AG09309 (cell line): ENCODE data around the gene DCHS2.

ENCODE experiments used
- DNase-seq: peaks from one replicate; pipeline ENCODE4 v3.0.0-alpha.2; 2010; ENCODE audit warnings: low read depth
- H3K4me3 ChIP-seq: 2 replicates; pipeline ENCODE4 v1.5.1; 2011; ENCODE audit warnings: mild to moderate bottlenecking, low read depth, low read length, moderate library complexity; ENCODE audit not compliant: control insufficient read depth
- TF ChIP-seq, protein P1 (sequence below): IDR thresholded peaks from 2 replicates; pipeline ENCODE4 v1.5.1; 2011; ENCODE audit warnings: mild to moderate bottlenecking, low read depth, low read length, inconsistent platforms; ENCODE audit not compliant: insufficient read depth, control insufficient read depth; ENCODE audit errors: missing control alignments

Gene DCHS2

DNA sequence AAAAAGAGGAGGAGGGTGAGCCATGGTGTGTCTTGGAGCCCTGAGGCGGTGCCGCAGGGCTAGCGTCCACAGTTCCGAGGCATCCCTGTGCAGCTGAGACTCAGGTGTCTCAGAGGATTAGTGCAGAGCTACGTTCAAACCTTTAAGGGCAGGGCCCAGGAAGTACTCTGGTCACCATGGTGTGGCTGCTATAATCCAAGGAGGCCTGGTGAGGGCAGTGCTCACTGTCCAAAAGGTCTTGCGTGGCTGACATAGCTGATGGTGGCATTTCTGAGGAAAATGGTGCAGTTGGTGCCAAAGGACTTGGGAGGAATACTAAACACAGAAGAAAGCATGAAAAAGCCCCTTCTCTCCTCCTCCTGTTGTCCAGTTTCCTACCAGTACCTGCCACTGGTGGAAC lies 146.9 kb downstream of the DCHS2 start:
- TF ChIP-seq, protein P1, sequence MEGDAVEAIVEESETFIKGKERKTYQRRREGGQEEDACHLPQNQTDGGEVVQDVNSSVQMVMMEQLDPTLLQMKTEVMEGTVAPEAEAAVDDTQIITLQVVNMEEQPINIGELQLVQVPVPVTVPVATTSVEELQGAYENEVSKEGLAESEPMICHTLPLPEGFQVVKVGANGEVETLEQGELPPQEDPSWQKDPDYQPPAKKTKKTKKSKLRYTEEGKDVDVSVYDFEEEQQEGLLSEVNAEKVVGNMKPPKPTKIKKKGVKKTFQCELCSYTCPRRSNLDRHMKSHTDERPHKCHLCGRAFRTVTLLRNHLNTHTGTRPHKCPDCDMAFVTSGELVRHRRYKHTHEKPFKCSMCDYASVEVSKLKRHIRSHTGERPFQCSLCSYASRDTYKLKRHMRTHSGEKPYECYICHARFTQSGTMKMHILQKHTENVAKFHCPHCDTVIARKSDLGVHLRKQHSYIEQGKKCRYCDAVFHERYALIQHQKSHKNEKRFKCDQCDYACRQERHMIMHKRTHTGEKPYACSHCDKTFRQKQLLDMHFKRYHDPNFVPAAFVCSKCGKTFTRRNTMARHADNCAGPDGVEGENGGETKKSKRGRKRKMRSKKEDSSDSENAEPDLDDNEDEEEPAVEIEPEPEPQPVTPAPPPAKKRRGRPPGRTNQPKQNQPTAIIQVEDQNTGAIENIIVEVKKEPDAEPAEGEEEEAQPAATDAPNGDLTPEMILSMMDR = no peak
- no peak overlapping the region for H3K4me3 ChIP-seq

DNA sequence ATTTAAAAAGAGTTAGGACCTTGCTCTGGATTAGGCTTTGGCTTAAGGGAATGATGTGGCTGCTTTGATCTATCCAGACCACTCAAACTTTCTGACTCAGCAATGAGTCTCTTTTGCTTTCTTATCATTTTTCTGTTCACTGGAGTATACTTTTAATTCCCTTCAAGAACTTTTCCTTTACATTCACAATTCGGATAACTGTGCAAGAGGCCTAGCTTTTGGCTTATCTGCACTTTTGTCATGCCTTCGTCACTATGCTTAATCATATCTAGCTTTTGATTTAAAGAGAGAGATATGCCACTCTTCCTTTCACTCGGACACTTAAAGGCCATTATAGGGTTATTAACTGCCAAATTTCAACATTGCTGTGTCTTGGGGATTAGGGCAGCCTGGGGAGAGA lies 147.9 kb downstream of the DCHS2 start:
- H3K4me3 ChIP-seq = no peak overlapping the region
- TF ChIP-seq, protein P1 = no peak

More for the DNA sequence above, 146.9 kb downstream of the DCHS2 start:
- no peak for DNase-seq

DNA sequence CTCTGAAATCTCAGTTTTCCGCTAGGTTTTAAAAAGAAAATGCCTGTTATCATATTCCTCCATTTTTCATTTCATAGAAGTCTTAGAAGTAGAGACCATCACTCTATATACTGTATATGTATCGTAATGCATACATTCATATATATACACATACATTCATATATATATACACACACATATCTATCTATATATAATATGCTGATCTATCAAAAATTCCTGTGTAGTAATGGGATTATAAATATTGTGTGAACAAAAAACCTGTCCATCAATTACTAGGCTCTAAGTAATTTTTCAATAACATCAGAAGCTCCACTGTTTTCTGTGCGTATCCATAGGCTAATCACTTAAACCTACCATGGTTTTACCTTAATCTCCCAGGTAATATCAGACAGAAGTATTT lies 150.2 kb downstream of the DCHS2 start:
- DNase-seq = no peak
- TF ChIP-seq, protein P1 = no peak

More for the DNA sequence above, 147.9 kb downstream of the DCHS2 start:
- no peak for DNase-seq

DNA sequence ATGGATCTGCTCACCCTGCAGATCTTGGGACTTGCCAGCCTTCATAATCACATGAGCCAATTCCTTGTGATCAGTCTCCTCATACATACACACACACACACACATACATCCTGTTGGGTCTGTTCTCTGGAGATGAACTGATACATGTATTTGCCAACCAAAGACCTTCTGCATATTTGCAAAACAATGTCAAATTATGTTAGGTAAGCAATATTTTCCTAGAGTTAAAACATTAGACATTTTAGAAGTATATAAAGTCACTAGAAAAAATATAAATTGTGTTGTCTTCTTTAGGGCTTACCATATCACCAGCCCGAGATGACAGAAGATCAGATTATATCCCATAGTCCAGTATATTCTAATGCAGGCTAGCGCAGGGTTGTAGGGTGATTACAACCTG lies 156.0 kb downstream of the DCHS2 start:
- TF ChIP-seq, protein P1 = no peak
- no peak overlapping the region for H3K4me3 ChIP-seq
- no peak for DNase-seq

More for the DNA sequence above, 150.2 kb downstream of the DCHS2 start:
- H3K4me3 ChIP-seq = no peak overlapping the region

DNA sequence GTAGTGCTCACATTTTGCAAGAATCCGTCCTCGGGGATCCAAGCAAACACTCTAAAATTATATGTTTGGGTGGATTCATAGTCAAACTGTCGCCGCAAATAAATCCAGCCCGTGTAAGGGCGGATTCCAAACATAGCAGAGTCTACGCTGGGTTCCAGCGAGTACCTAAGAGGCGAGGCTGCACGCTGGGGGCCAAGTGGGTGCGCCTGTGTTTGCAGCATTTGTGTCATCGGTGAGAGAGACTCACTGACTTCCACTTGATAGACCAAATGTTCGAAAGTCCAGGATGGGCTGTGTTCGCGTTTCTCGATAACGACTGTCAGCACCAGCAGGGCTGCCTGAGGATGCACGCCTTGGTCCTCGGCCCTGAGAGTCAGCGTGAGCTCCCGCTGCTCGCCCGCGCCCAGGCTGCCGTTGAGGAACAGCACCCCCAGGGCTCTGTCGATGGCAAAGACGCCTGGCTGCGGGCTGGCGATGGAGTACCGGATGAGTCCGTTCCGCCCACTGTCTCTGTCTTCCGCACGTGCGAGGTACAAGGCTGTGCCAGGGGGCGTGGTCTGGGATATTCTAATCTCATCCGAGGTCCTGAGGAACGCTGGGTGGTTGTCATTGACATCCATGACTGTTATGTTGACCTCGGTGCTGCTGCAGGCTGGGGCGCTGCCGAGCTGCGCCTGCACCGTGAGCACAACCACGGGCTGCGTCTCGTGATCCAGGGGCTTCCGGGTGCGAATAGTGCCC lies 158.7 kb downstream of the DCHS2 start:
- TF ChIP-seq, protein P1 = no peak
- no peak for DNase-seq
- H3K4me3 ChIP-seq = no peak overlapping the region

DNA sequence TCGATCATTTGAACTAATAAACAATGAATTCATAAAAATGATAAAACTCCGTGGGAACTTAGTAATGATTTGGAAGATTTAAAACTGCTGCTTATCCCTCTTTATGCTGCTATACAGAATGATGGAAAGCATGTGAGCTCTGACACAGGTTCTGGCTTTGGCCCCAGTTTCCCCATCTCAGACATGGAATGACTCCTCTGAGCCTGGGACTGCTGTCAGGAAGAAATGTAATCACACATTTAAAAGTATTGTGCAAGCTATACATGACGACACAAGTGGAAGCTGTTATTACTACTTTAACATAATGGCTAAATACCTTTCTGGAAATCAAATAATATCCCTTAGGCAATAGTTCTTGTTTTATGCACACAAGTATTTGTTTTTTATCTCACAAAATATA lies 161.7 kb downstream of the DCHS2 start:
- peak; percentile 31 for DNase-seq
- TF ChIP-seq, protein P1 = no peak
- H3K4me3 ChIP-seq = no peak overlapping the region
